ENCODE measurements around the gene MCF2L. TPM values are rescaled to one million over a fixed set of nuclear protein-coding genes. Genes with fewer than 3 reads are reported as not detected.

Gene MCF2L
- total RNA-seq, 1 donor from 2014 or later, result 83.0 TPM

DNA sequence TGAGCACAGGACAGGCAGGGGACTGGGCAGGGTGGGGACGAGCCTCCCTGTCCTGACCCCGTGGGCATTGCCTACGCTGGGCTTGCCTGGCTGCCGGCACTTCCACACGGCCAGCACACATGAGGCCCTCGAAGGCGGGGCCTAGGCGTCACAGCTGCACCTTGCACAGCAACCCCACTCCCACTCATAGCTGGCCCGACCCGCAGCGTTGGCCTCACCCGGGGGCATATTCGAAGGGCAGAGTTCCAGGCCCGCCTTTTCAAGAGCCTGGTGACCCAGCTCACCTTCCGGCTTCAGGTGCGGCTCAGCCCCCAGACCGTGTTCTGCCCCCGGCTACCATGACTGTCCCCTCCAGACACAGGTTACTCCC lies 172.6 kb downstream of the MCF2L start:
- Mint-ChIP-seq H3K9me3 (ENCODE audit: unreplicated experiment) (no peaks in the 10 kb centered on the region), H3K4me1 (ENCODE audit: low read depth, unreplicated experiment) (no peaks in the 10 kb centered on the region), H3K27ac (ENCODE audit: unreplicated experiment) (no peak overlapping the region), H3K36me3 (ENCODE audit: unreplicated experiment) (no peaks in the 10 kb centered on the region), H3K27me3 (ENCODE audit: unreplicated experiment) (no peaks in the 10 kb centered on the region), H3K4me3 (ENCODE audit: unreplicated experiment) (no peak overlapping the region)
- DNase-seq, result no peak
- TF ChIP-seq, protein P1, sequence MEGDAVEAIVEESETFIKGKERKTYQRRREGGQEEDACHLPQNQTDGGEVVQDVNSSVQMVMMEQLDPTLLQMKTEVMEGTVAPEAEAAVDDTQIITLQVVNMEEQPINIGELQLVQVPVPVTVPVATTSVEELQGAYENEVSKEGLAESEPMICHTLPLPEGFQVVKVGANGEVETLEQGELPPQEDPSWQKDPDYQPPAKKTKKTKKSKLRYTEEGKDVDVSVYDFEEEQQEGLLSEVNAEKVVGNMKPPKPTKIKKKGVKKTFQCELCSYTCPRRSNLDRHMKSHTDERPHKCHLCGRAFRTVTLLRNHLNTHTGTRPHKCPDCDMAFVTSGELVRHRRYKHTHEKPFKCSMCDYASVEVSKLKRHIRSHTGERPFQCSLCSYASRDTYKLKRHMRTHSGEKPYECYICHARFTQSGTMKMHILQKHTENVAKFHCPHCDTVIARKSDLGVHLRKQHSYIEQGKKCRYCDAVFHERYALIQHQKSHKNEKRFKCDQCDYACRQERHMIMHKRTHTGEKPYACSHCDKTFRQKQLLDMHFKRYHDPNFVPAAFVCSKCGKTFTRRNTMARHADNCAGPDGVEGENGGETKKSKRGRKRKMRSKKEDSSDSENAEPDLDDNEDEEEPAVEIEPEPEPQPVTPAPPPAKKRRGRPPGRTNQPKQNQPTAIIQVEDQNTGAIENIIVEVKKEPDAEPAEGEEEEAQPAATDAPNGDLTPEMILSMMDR (IDR thresholded peaks at IDR 0.05; ENCODE audit: partially characterized antibody, unreplicated experiment), result no peak

DNA sequence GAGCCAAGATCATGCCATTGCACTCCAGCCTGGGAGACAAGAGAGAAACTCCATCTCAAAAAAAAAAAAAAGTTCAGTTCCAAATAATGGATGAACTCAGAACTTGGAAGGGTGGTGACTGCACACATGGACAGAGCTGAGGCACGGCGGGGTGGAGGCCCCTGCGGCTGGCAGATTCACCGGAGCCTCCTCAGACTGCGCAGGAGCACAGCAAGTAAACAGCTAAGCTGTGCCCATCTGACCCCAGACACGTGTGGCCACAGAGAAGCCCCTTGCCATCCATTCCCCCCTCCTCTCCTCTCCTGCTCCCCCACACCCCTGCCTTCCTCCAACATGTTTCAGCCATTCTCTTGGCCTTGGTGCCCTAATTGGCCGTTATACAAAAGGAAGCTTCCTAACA lies 173.9 kb downstream of the MCF2L start:
- H3K4me1 Mint-ChIP-seq (ENCODE audit: low read depth, unreplicated experiment), result no peaks in the 10 kb centered on the region
- H3K36me3 Mint-ChIP-seq (ENCODE audit: unreplicated experiment), result no peaks in the 10 kb centered on the region
- TF ChIP-seq, protein P1 (IDR thresholded peaks at IDR 0.05; ENCODE audit: partially characterized antibody, unreplicated experiment), result no peak
- no peak overlapping the region for H3K4me3 Mint-ChIP-seq (ENCODE audit: unreplicated experiment)
- DNase-seq, result no peak
- no peak overlapping the region for H3K27ac Mint-ChIP-seq (ENCODE audit: unreplicated experiment)
- peaks cover 2% of the 10 kb centered on the region for H3K9me3 Mint-ChIP-seq (ENCODE audit: unreplicated experiment)
- H3K27me3 Mint-ChIP-seq (ENCODE audit: unreplicated experiment), result no peaks in the 10 kb centered on the region

DNA sequence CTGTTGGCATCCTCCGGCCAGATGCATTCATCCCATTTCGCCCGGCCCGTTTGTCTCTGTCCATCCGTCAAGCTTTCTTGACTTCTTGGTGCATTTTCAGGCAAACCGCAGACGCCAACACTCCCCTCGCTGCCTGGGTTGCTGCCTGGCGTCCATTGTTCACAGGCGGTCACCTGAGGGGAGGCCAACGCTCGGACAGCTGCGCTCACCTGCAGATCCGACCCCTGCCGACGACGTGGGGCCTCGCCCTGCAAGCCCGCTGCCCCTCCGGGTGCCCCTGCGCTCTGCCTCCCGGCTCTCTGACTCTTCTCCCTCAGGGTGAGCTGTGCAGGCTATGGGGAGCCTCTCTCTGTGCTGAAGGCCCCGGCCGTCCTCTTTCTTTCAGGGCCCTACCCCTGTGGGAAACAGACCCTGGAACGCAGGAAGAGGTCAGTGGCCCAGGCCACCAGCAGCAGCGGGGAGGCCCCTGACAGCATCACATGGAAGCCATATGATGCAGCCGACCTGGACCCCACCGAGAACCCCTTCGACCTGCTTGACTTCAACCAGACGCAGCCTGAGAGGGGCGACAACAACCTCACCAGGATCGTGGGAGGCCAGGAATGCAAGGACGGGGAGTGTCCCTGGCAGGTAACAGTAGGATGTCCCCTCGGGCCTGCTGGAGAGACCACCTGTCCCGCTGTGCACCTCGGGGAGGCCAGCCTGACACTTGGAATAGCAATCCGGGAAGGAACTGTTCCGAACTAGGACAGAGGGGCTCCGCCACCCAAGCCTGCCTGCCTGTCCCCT lies 174.6 kb downstream of the MCF2L start:
- Mint-ChIP-seq H3K36me3 (ENCODE audit: unreplicated experiment) (no peaks in the 10 kb centered on the region), H3K27me3 (ENCODE audit: unreplicated experiment) (no peaks in the 10 kb centered on the region), H3K9me3 (ENCODE audit: unreplicated experiment) (peaks cover 2% of the 10 kb centered on the region), H3K4me1 (ENCODE audit: low read depth, unreplicated experiment) (no peaks in the 10 kb centered on the region), H3K27ac (ENCODE audit: unreplicated experiment) (no peak overlapping the region), H3K4me3 (ENCODE audit: unreplicated experiment) (no peak overlapping the region)
- DNase-seq, result no peak
- TF ChIP-seq, protein P1 (IDR thresholded peaks at IDR 0.05; ENCODE audit: partially characterized antibody, unreplicated experiment), result no peak

- TF ChIP-seq, protein P1 (IDR thresholded peaks at IDR 0.05; ENCODE audit: partially characterized antibody, unreplicated experiment), result no peak
- no peaks in the 10 kb centered on the region for H3K4me1 Mint-ChIP-seq (ENCODE audit: low read depth, unreplicated experiment)
- DNase-seq, result no peak
- H3K36me3 Mint-ChIP-seq (ENCODE audit: unreplicated experiment), result no peaks in the 10 kb centered on the region
- H3K4me3 Mint-ChIP-seq (ENCODE audit: unreplicated experiment), result no peak overlapping the region
- H3K27me3 Mint-ChIP-seq (ENCODE audit: unreplicated experiment), result peaks cover 4% of the 10 kb centered on the region
- H3K27ac Mint-ChIP-seq (ENCODE audit: unreplicated experiment), result no peak overlapping the region
- H3K9me3 Mint-ChIP-seq (ENCODE audit: unreplicated experiment), result peaks cover 2% of the 10 kb centered on the region
These were observed 175.2 kb downstream of the MCF2L start for GRCh38 chr13:113144255-113144629.

GRCh38 chr13:113145496-113145895 lies 176.5 kb downstream of the MCF2L start:
- Mint-ChIP-seq H3K9me3 (ENCODE audit: unreplicated experiment) (peaks cover 4% of the 10 kb centered on the region), H3K36me3 (ENCODE audit: unreplicated experiment) (no peaks in the 10 kb centered on the region), H3K4me3 (ENCODE audit: unreplicated experiment) (no peak overlapping the region), H3K27ac (ENCODE audit: unreplicated experiment) (no peak overlapping the region), H3K27me3 (ENCODE audit: unreplicated experiment) (peaks cover 4% of the 10 kb centered on the region), H3K4me1 (ENCODE audit: low read depth, unreplicated experiment) (peaks cover 3% of the 10 kb centered on the region)
- no peak for DNase-seq
- TF ChIP-seq, protein P1 (IDR thresholded peaks at IDR 0.05; ENCODE audit: partially characterized antibody, unreplicated experiment), result no peak
